ENCODE measurements around the gene DYRK1A. TPM values are rescaled to one million over a fixed set of nuclear protein-coding genes. Genes with fewer than 3 reads are reported as not detected.

The DYRK1A gene
- total and polyA plus RNA-seq, 2 of the 13 experiments (the other 11 are each of a cell fraction or from before 2014, with no cell fraction given): 24.6 to 34.2 TPM

DNA sequence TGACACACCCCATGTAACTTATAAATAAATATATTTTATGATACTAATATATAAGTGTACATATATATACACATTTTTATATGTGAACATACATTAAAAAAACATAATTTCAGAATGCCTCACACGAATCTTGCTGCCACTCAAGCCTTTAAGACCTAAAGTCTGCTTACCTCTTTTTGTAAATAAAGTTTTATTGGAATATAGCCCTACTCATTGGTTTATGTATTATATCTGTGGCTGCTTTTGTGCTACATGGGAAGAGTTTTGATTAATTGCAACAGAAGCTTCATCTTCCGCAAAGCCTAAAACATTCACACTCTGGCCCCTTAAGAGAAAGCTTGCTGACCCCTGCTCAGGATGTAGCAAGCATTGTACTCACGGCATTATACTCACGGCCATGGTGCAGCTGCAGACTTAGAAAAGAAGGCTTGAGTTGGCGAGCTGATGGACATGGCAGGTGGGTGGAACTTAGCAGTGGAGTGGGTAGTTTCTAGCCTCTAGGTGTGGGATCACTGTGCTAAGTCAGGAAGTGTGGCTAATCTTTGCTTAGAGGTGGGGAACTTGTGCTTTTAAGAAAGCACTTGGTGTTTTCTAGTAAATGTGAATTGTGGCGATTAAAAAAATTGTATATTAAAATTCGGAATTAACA lies 80.8 kb downstream of the DYRK1A start (continued):
- no peak for TF ChIP-seq AHDC1 (CRISPR knock-in tag; IDR thresholded peaks at IDR 0.05; ENCODE audit: borderline replicate concordance)
- no peak for TF ChIP-seq KDM1A (CRISPR knock-in tag; IDR thresholded peaks at IDR 0.05)
- TF ChIP-seq TRAFD1 (CRISPR knock-in tag; IDR thresholded peaks at IDR 0.05; ENCODE audit: borderline replicate concordance): no peak
- TF ChIP-seq NPAS2 (CRISPR knock-in tag; IDR thresholded peaks at IDR 0.05; ENCODE audit: borderline replicate concordance): no peak
- no peak for TF ChIP-seq DNMT1 (CRISPR knock-in tag; IDR thresholded peaks at IDR 0.05)
